Measurements from ENCODE around the gene FHL3.
A peak's percentile ranks its signal among the peaks of the same experiment; 100 is the strongest.
"Not testable (repeated sequence)": the region's sequence is repeated elsewhere in the genome, so short reads cannot be mapped to it uniquely, and the experiment has no call there.

The FHL3 gene

DNA sequence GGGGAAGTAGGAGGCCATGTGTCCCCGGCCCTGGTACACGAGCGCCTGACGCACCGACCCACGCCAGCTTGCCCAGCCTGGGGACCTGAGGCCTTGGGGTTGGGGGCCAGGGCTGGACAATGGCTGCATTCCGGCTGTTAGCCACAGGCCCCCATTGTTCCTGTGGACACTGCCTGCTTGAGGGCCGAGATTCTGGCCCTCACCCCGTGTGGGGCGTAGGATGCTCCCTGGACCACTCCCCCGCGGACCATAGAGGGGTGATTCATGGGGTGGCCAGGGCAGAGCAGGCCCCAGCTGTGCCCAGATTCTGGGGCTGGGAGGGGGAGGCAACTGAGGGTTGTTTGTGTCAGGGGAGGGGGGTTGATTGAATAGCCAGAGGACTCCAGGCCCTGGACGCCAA lies 29.6 kb upstream of the FHL3 start:
- no peak for DNase-seq

DNA sequence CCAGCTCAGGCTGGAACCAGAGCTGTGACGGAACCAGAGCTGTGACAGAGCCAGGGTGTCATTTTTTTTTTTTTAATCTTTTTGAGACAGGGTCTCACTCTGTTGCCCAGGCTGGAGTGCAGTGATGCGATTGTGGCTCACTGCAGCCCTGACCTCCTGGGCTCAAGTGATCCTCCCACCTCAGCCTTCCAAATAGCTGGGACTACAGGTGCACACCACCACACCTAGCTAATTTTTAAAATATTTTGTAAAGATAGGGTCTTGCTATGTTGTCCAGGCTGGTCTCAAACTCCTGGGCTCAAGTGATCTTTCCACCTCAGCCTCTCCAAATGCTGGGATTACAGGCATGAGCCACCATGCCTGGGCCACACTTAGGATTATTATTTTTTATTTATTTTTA lies 27.7 kb upstream of the FHL3 start:
- DNase-seq: not testable (repeated sequence)

DNA sequence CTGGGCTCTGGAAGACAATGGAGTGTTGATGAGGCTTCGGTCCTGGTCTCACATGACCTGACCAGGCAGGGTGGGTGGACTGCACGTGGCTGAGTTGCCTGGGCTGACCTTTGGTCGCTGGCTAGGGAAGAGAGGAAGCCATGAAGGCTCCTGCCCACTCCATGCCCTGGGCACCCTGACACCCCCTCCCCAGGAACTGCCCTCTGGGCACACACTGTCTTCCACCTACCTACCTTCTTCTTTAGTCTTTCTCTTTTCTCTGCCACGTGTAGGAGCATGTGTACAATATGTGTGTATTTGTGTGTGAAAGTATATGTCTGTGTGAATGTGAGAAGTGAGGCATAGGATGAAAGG lies 26.2 kb upstream of the FHL3 start:
- no peak for DNase-seq

DNA sequence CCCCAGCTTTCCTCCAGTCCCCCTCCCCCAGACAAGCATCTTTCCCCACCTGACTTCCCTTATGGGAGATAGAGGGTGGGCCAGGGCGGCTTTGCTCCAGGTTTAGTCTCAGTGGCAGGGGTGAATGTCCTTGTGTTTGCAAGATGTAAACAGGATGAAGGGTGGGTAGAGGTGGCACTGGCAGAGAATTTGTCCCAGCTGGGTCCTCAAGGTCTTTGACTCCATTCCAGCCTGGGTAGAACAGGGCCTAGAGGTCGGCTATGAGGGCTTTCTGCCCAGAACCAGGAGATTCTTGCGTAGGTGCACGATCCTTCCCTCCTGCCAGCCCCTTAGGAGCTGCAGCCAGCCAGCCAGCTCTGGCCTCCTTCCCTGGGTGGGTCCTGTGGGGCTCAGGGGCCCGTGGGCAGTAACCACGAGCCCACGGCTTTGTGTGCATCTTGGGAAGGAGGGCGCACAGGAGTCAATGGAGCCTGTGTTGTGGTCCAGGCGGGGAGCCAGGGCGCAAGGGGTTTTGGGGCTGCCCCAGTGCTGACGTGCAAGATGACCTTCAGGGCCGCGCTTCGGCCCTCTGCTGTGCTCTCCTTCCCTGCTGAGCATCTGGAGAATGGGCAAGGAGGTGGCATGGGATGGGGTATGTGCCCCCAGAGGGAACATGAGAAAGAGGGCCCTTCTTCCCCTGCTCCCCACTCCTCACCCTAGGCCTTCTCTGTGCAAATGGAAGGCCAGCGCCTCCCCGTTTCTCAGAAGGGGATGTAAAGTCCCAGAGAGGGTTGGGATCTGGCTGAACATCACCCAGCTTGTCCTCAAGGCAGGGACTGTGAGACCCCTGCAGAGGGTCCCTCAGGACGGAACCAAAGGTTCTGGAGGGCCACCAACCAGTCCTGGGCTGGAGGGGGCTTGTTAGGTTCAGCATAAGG lies 25.5 kb upstream of the FHL3 start:
- no peak for DNase-seq

DNA sequence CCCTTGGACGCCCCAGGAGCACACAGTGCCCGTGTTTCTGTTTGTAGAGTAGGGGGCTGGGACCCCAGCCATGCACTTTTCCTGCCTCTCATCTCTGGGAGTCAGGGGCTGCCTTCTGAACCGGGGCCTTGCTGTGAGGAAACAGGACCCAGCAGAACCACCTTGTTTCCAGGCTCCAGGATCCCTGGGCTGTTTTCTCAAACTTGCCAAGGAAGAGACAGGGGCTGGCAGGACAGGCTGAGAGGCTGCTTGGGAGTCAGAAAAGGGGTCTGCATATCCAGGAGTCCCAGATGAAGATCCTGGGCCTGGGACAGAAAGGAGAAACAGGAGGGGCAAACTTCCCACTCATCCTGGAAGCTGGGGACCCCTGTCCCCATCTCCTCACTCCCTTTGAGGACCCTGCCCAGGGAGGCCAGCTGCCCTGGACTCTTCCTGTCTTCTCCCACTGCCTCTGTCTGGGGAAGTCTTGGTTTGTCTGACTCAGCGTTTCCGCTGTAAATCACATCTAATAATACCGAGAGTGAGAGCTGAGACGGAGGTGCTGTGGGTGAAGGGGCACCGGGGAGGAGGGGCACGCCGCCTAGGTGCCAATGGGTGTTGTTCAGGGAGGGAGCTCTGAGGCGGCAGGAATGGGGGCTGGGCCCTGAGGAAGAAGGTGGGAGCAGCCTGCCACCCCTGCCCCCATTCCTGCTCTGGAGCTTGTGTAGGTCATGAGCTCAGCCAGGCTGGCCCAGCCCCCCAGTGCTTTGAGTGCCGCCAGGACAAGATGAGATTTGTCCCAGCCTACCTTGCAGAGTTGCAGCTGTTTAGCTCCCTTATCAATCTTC lies 24.6 kb upstream of the FHL3 start:
- DNase-seq: peak; percentile 55

DNA sequence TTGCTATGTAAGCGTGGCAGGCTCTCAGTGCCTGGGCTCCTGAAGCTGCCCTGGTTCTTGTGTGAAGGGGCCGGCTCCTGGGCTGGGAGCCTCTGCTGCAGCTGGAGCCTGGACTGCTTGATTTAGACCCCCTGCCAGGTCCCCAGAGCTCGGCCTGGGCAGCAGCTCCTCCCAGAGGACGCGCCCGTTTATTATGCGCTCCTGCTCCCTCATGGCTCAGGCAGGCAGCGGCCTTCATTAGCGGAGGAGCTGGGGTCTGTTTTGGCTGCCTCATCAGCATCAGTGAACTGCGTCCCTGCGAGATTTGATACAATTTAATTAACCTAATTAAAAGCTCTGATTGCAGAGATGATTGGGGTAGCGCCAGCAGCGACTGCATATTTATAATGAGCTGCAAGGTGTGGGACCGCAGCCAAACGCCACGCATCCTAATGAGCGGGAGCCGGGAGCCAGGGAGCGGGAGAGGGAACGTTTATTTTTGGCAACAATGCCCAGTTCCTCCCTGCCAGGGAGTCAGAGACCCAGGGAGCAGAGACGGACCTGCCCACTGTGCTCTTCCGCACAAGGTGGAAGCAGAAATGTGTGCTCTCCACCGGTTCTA lies 23.9 kb upstream of the FHL3 start:
- peak; percentile 50 for DNase-seq

DNA sequence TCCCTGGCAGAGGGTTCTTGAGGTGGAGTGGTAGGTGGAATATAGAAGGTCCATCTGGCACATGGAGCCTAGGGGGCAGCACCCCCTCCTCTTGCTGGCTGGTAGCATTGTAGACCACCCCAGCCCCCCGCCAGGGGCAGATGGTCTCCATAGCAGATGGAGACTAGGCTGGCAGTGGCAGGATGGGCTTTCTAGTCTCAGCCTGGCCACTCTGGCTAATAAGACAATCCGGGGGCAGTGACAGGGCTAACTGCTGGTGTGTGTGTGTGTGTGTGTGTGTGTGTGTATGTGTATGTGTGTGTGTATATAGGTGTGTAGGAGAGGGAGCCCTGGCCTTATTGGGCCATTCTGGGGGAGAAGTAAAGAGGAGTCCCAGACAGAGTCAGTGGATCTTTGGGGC lies 23.4 kb upstream of the FHL3 start:
- DNase-seq: no peak

DNA sequence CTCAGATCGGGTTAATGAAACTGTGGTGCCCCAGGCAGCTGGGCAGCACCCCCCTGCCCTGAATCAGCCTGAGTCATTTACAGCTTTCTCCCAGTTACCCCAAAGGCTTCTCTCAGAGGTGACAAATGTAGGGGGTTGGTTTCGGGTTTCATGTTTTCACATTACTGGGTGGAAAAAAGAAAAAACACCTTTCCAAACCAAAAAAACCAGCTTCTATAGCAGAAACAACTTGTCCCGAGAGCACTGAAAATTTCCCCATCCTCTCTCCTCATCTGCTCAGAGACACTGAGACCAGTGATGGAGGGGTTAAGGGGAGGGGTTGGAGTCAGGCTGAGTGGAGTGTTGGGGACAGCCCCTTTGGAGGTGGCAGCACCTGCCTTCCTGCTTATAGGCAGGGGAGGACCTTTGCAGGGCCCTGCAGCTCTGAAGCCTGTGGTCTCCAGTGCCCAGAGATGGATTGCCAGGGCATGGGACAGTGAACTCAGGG lies 22.8 kb upstream of the FHL3 start:
- no peak for DNase-seq

DNA sequence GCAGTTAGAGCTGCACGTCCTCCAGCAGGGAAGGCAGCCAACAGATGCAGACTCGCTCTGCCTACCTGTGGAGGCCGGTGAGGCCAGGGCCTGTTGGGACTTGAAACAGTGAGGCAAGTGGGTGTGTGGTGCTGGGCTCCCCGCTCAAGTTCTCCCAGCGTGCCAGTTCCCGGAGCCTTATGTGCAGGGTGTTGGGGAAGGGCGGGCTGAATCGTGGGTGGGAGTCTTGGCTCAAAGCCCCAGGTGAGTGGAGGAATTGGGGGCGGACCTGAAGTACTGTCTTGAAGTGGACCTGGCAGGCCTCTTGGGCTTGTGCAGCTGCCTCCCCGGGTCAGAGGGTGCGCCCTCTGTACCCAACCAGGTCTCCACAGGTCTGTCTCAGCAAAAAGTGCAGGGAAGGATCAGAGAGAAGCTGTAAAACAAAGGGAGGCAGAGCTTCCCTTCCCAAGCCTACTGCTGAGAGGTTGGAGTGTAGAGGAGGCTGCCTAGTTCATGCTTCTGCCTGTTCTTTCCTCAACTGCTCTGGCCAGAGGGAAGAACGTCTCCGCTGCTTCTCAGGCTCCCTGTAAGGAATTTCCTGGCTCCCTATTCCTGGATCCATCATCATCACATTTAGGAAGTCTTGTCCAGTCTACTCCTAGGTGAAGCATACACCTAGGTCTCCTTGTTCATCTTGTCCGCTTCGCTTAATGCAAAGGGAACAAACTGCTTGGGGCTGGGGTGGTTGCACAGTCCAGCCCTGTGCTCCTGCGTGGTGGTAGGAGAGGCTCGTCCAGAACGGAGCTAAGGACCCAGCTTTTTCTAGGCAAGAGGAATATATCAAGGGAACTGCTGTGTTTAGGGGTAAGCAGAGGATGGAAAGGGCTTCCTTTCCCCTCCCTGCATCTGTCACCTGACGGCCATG lies 22.1 kb upstream of the FHL3 start:
- DNase-seq: no peak

DNA sequence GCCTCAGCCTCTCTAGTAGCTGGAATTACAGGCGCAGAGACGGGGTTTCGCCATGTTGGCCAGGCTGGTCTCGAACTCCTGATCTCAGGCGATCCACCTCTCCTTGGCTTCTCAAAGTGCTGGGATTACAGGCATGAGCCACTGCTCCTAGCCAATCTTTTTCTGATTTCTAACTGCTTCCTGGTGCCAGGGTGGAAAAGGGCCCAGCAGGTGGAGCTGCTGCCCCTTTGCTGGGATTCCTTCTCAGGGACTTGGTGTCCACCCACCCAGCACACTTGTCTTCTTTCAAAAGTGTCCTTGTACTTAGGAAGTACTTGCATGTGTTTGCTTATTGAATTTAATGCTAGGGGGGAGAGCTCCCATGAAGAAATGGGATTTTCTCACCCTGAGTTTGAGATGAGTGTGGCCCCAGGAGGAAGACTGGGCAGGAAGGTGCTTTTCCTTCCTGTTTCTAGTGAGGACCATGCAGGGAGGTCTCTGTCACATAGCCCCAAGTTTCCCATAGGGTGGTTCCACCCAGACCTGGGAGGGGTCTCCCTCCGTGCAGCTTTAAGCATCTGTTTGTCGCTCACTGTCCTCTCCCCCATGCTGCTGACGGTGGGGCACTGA lies 21.4 kb upstream of the FHL3 start:
- peak; percentile 62 for DNase-seq

DNA sequence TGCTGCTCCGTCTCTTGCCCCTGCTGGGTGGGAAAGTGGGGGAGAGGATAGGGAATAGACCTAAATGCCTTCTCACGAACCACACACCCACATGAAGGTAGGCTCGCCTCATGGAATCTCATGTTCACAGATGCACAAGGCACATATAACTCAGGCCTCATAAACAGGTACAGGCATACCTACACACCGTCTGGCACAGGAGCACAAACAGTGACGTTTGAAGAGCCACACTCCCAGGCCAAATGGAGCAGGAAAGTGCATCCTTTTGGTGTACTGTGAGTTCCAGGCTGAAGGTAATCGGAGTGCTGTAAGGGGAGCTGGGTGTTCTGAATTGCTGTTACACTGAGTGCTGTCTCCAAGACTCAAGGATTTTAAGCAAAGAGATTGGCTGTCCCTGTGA lies 20.4 kb upstream of the FHL3 start:
- no peak for DNase-seq

DNA sequence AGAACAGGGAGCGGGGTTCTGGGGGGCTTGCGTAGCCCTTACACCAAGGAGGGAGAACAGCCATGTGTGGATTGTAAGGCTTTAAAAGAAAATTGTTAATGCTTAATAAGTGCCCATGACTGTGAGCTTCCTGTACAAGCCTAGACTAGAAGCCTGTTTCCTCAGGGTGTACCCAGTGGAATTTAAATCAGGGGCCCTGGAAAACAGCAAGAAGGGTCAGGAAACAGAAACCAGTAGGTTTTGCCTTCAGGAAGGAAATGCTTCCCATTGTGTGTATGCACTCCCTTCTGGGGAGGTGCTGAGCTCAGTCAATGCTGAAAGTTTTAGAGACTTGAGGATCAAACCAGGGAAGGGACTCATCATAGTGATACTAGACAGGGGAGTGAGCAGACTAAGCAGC lies 19.9 kb upstream of the FHL3 start:
- no peak for DNase-seq

DNA sequence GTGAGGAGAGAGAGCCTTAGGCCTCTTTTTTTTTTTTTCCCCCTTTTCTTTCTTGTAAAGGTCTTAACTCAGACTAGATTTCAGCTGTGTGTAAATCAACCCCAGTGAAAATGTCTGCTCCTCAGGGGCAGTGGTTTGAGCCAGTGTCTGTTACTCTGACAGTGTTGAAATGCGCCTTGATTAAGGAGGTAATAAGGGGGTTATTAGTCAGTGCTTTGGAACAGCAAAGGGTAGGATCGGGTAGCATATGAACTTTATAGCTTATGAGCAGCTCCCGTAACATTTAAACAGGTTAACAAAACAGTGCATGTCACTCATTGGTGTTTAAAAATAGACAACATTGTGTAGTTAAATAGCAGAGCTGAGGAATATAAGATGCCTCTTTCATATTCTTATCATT lies 17.5 kb upstream of the FHL3 start:
- DNase-seq: no peak

DNA sequence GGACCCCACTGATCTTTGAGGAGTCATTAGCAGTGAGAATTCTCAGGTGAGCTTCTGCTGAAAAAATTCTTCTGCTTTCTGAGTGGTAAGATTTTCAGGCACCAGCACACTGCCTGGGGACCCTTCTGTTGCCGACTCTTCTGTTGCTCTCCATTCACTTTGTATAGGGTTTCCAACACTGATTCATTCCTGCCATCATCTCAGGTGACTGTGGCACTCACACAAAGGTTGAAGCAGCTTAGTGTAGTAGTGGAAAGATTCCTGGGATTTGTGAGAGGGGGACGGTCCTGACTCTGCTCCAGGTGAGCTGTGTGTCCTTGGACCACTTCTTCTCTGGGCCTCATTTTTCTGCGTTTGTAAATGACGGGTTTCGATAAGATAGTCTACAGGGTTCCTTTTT lies 16.7 kb upstream of the FHL3 start:
- no peak for DNase-seq

DNA sequence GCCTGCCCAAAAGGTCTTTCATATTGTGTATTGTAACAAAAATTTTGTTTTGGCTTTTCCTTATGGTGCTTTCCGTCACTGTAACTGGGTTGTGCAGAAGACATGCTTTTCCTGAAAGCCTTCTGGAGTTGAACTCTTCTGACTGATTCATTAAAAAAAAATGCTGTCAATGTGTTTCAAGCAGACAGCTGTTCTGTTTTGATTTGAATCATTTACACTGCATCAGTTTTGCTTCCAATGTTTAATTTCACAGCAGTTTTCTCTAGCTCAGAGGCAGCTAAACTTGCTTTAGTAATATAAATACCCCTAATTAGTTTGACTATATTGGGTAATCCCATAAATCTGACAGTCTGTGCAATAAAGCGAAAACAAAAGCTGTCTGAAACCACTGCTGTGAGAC lies 15.1 kb upstream of the FHL3 start:
- no peak for DNase-seq

DNA sequence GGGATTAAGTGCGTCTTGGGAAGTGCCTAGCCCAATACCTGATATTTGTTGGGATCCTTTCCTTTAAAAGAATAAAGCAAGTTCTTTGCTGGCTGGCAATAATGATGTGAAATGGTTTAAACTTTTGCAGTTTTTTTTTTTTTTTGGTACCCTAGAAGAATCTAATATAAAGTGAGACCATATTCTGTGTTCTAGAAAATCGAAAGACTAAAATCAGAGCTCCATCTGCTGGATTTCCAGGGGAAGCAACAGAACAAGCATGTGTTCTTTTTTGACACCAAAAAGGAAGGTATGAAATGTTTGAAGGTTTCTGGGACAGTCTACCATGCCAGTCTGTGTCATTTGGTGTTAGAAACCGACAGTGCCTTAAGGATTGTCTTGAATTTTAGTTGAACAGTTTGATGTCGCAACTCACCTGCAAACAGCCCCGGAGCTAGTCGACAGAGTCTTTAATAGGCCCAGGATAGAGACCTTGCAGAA lies 13.6 kb upstream of the FHL3 start:
- no peak for DNase-seq

DNA sequence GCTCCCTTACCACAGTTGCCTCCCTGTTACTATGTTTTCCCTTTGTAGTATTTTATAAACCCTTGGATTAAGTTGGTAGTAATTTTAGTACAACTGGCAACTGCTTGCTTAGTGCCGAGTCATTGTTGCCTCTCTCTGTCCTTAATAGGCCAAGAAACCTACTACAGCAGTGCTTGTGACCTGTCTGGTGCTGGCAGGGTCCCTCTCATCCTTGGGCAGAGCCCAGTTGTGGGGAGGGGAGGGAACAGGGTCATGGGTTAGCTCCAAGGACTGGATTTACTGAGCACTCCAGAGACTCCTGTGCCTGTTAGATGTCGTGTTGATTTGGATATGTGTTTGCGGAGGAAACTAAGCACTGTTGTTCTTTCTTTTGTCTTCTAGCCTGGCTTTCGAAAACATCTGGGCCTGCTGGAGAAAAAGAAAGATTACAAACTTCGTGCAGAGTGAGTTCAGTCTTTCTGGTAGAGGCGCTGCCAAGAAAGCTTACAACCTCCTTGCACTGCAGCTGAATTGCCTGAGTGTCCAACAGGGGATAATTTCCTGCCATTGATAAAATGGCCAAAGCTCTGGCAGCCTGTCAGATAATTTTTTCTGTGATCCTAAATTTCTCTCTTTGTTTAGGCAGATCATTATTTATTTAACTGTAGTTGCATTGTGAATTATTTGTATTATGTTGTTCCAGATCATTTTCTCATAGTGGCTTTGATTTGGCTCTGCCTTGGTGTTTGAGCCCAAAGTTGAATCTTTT lies 10.8 kb upstream of the FHL3 start:
- DNase-seq: peak; percentile 51

DNA sequence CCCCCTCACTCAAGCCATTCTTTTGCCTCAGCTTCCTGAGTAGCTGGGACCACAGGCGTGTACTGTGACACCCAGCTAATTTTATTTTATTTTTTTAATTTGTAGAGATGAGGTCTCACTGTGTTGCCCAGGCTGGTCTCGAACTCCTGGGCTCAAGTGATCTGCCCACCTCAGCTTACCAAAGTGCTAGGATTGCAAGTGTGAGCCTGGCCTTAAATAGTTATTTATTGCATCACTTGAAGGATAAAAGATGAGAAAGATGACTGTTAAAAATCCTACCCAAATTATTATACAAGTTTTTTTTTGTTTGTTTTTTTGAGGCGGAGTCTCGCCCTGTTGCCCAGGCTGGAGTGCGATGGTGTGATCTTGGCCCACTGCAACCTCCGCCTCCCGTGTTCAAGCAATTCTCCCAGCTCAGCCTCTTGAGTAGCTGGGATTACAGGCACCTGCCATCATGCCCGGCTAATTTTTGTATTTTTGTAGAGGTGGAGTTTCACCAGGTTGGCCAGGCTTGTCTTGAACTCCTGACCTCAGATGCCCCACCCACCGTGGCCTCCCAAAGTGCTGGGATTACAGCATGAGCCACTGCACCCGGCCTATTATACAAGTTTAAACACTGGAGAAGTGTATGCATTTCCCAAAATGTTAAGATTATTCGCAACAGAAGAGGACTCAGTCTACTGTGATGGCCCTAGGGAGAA lies 9.6 kb upstream of the FHL3 start:
- no peak for DNase-seq

DNA sequence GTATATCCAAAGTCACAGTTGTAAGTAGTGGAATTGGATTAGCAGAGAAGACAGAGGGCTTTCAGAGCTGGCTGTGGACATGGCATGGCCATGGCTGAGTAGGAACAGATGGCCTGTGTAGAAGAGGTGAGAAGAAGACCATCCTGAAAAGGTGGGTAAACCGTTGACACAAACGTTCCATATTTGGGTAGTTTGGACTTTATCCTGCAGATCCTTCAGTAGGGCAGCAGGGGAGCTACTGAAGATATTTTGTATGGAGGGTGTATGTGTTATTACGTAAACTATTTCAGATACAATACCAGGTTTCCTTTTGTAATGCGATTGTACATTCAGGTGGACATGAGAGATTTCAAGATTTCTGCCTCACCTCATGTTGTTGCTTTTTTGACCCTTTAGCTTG lies 8.9 kb upstream of the FHL3 start:
- no peak for DNase-seq

DNA sequence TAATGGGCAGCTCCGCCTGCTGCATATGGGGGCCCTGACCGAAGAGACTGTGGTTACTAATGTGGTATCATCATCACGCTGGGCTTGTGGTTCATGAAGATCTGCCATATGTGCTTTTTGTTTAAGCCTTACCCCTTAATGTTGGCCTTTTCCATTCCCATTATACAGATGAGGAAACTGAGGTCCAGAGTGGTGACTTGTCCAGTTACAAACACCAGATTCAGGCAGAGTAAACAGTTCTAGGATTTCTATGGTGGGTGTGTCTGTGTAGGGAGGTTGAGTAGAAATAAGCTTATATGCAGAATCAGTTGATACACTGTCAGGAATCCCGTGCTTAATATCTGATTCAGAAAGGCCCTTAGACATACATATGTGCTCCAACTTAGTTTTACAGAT lies 7.9 kb upstream of the FHL3 start:
- DNase-seq: no peak
